HEK293T (cell line): Measurements from ENCODE around the gene ARHGAP25.

ENCODE experiments used
- CTCF ChIA-PET: fragments of 350-600 bp; formaldehyde crosslinking; extraction: SDS; loops from one replicate; lab custom pipeline; 2021; ENCODE audit warnings: antibody characterized with exemption, inconsistent platforms; lab: Yijun Ruan, JAX
- POLR2A ChIA-PET: fragments of 350-600 bp; formaldehyde crosslinking; extraction: SDS; loops from one replicate; lab custom pipeline; 2020; ENCODE audit warnings: antibody characterized with exemption, inconsistent platforms; lab: Yijun Ruan, JAX
- DNase-seq: peaks from one replicate; pipeline ENCODE4 v3.0.0; 2012; ENCODE audit warnings: mixed read lengths; ENCODE audit errors: extremely low spot score
- ARNT ChIP-seq: fragments of 450-650 bp; IDR thresholded peaks from 2 replicates; pipeline ENCODE4 v1.6.1; 2017; ENCODE audit warnings: mild to moderate bottlenecking
- BHLHE40 ChIP-seq: fragments of 450-650 bp; IDR thresholded peaks from 2 replicates; pipeline ENCODE4 v1.6.1; 2016; ENCODE audit warnings: mild to moderate bottlenecking, moderate library complexity, borderline replicate concordance
- CTBP1 ChIP-seq: fragments of 450-650 bp; IDR thresholded peaks from 2 replicates; pipeline ENCODE4 v1.6.1; 2016; ENCODE audit warnings: borderline replicate concordance
- ELF4 ChIP-seq: fragments of 450-650 bp; IDR thresholded peaks from 2 replicates; pipeline ENCODE4 v1.6.1; 2017; ENCODE audit warnings: antibody characterized with exemption
- FOXA1 ChIP-seq: fragments of 450-650 bp; IDR thresholded peaks from 2 replicates; pipeline ENCODE4 v1.6.1; 2016; ENCODE audit warnings: mild to moderate bottlenecking
- FOXK2 ChIP-seq: fragments of 450-650 bp; IDR thresholded peaks from 2 replicates; pipeline ENCODE4 v1.6.1; 2016; ENCODE audit warnings: mild to moderate bottlenecking
- FOXM1 ChIP-seq: fragments of 450-650 bp; IDR thresholded peaks from 2 replicates; pipeline ENCODE4 v1.6.1; 2017; ENCODE audit warnings: mild to moderate bottlenecking, borderline replicate concordance
- HDGF ChIP-seq: fragments of 450-650 bp; IDR thresholded peaks from 2 replicates; pipeline ENCODE4 v1.6.1; 2017; ENCODE audit warnings: antibody characterized with exemption, borderline replicate concordance
- L3MBTL2 ChIP-seq: fragments of 450-650 bp; conservative IDR thresholded peaks from 2 replicates; pipeline ENCODE4 v1.6.1; 2016; ENCODE audit warnings: mild to moderate bottlenecking
- LEF1 ChIP-seq: fragments of 450-650 bp; IDR thresholded peaks from 2 replicates; pipeline ENCODE4 v1.6.1; 2017; ENCODE audit warnings: mild to moderate bottlenecking, borderline replicate concordance
- NFRKB ChIP-seq: fragments of 450-650 bp; IDR thresholded peaks from 2 replicates; pipeline ENCODE4 v1.6.1; 2016; ENCODE audit warnings: mild to moderate bottlenecking, moderate library complexity
- PKNOX1 ChIP-seq: fragments of 450-650 bp; IDR thresholded peaks from 2 replicates; pipeline ENCODE4 v1.6.1; 2016
- SP1 ChIP-seq: fragments of 450-650 bp; IDR thresholded peaks from 2 replicates; pipeline ENCODE4 v1.6.1; 2017
- SUZ12 ChIP-seq: fragments of 450-650 bp; IDR thresholded peaks from 2 replicates; pipeline ENCODE4 v1.6.1; 2016; ENCODE audit warnings: mild to moderate bottlenecking
- TARDBP ChIP-seq: fragments of 450-650 bp; IDR thresholded peaks from 2 replicates; pipeline ENCODE4 v1.6.1; 2016
- ZNF384 ChIP-seq: fragments of 450-650 bp; IDR thresholded peaks from 2 replicates; pipeline ENCODE4 v1.6.1; 2016

The ARHGAP25 gene

GRCh38 chr2:68862889-68863288 is 128.3 kb downstream of the ARHGAP25 start:
- ChIA-PET CTCF (no interaction called here), POLR2A (no interaction called here)
- no peak for DNase-seq

GRCh38 chr2:68863996-68864395 is 129.4 kb downstream of the ARHGAP25 start:
- TF ChIP-seq LEF1 = no peak
- TF ChIP-seq CTBP1 = no peak
- no peak for TF ChIP-seq ARNT
- TF ChIP-seq ELF4 = no peak
- no peak for TF ChIP-seq BHLHE40
- no peak for TF ChIP-seq NFRKB
- no peak for TF ChIP-seq SP1
- TF ChIP-seq ZNF384 = no peak
- TF ChIP-seq PKNOX1 = no peak
- TF ChIP-seq FOXA1 = no peak
- TF ChIP-seq L3MBTL2 = no peak
- DNase-seq = no peak
- ChIA-PET CTCF (no interaction called here), POLR2A (no interaction called here)

More at GRCh38 chr2:68862889-68863288, 128.3 kb downstream of the ARHGAP25 start:
- TF ChIP-seq FOXM1 = no peak
- no peak for TF ChIP-seq ELF4
- no peak for TF ChIP-seq FOXA1
- TF ChIP-seq BHLHE40 = no peak
- no peak for TF ChIP-seq CTBP1
- TF ChIP-seq TARDBP = no peak
- TF ChIP-seq SP1 = no peak
- no peak for TF ChIP-seq PKNOX1
- no peak for TF ChIP-seq HDGF
- TF ChIP-seq ARNT = no peak
- no peak for TF ChIP-seq SUZ12
- TF ChIP-seq L3MBTL2 = no peak
- no peak for TF ChIP-seq NFRKB
- TF ChIP-seq ZNF384 = no peak

GRCh38 chr2:68865108-68865507 is 130.5 kb downstream of the ARHGAP25 start:
- DNase-seq = no peak
- CTCF ChIA-PET = no interaction called here
- POLR2A ChIA-PET = no interaction called here
- TF ChIP-seq NFRKB = no peak
- no peak for TF ChIP-seq FOXK2
- no peak for TF ChIP-seq LEF1
- no peak for TF ChIP-seq L3MBTL2
- no peak for TF ChIP-seq PKNOX1
- TF ChIP-seq FOXM1 = no peak
- no peak for TF ChIP-seq CTBP1
- TF ChIP-seq ARNT = no peak
- no peak for TF ChIP-seq TARDBP
- TF ChIP-seq SUZ12 = no peak
- no peak for TF ChIP-seq FOXA1

GRCh38 chr2:68870215-68870614 is 135.6 kb downstream of the ARHGAP25 start:
- TF ChIP-seq TARDBP (no peak), PKNOX1 (no peak), ARNT (no peak), LEF1 (no peak)
- ChIA-PET CTCF (no interaction called here), POLR2A (no interaction called here)
- no peak for DNase-seq

GRCh38 chr2:68871159-68871764 is 136.7 kb downstream of the ARHGAP25 start, which contains the start of gene BMP10:
Gene BMP10, minus strand, starts transcription at chr2:68871397. Its CDS starts 39 bp downstream, at chr2:68871358.
- TF ChIP-seq ARNT = no peak
- no peak for TF ChIP-seq TARDBP
- no peak for TF ChIP-seq FOXM1
- no peak for TF ChIP-seq SP1
- TF ChIP-seq ZNF384 = no peak
- TF ChIP-seq NFRKB = no peak
- TF ChIP-seq FOXK2 = no peak
- no peak for TF ChIP-seq PKNOX1
- no peak for TF ChIP-seq LEF1
- TF ChIP-seq CTBP1 = no peak
- TF ChIP-seq HDGF = no peak
- TF ChIP-seq L3MBTL2 = no peak
- TF ChIP-seq SUZ12 = no peak
- no peak for DNase-seq
- ChIA-PET POLR2A (no interaction called here), CTCF (interaction anchor here (0.8 kb wide), 1 partner anchor 22 kb away, joined by 3 read pairs; no protein-coding TSS in a partner anchor)
